NCI-H82 treated with DMSO at 0.1 percent for 48 hours (cell line): Measurements from ENCODE around the gene PPP2R3B.

Experiments
- DNase-seq: peaks from one replicate; lab custom pipeline; 2025; ENCODE audit not compliant: unreplicated experiment; lab: John Stamatoyannopoulos, UW

The PPP2R3B gene

DNA sequence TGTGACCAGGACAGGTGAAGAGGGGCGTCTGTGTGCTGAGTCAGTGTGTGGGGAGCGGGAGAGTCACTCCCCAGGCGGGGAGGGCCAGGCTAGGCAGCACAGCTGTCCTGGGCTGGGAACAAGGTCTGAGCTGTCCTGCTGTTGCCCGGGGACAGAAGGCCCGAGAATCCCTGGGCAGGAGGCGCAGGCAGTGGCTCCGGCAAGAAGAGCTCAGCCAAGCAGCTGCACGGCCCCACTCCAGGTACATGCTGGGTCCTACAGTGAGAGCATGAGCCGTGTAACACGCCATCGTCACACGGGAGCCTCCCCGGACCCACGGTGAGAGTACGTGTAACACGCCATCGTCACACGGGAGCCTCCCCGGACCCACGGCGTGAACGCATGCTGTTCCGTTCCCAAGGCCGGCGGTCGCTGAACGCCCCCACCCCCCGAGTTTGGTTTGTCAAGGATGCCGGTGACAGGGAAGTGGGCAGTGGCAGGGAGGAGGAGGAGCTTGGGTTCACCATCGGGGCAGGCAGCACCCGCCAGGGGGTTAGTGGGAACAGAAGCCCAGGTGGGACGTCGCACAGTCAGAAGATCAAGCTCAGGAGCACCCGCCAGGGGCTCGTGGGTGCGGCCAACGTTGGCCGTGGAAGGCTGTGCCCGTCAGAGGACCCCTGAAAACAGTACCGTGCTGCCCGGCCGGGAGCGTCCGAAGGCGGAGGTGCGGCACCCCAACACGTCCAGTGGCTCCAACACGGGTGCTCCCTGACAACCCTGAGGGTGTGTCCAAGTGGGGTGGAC lies 15.6 kb downstream of the PPP2R3B start:
- no peak for DNase-seq

DNA sequence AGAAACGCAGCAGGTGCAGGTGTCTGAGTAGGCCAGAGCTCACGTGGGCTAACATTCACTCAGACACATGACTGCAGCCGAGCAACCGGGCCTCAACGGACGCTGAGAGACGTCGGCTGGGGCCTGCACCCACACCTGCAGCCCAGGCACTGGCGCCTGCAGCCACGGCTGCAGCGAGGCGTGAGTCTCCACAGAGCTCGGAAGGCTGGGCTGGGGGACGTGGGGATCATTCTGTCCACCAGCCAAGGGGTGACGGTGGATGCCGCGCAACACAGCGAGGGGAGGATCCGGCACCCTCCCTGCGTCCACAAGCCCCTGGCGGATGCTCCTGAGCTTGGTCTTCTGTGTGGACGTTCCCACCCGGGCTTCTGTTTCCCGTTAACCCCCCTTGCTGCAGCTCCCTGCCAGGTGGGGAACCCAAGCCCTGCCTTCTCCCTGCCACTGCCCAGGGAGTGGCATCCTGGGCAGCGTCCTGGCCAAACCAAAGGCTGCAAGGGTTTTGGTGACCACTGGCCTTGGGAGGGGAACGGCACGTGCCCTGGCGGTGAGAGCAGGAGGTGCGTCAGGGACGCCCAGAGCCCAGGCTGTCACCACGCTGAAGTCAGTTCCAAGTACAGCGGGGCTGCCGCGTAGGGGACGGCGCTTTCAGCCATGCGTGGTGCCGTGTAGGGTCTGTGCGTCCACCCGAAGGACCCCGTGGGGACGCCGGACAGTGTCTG lies 16.3 kb downstream of the PPP2R3B start:
- DNase-seq = no peak

DNA sequence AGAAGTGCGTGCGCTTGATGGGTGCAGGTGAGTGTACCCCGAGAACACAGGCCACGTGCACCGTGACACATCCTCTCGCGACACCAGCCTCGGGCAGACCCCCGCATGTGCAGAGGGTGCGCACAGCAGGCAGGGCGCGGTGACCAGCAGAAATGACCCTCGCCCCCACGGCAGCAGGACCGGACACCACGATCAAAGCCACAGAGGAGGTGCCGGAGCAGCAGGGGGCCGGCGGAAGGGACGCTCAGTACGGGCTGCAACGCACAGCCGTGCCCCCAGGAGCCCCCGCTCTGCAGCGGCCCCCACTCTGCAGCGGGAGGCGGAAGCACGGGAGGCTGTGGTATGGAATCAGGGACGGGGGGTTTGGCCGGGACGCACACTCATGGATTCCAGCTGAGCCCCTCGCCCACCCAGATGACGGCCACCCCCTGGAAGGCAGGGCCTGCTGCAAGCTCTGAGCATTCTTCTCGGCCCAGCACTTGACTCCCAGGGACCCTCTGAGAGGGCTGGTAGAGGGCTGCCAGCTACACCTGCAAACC lies 17.1 kb downstream of the PPP2R3B start:
- no peak for DNase-seq

DNA sequence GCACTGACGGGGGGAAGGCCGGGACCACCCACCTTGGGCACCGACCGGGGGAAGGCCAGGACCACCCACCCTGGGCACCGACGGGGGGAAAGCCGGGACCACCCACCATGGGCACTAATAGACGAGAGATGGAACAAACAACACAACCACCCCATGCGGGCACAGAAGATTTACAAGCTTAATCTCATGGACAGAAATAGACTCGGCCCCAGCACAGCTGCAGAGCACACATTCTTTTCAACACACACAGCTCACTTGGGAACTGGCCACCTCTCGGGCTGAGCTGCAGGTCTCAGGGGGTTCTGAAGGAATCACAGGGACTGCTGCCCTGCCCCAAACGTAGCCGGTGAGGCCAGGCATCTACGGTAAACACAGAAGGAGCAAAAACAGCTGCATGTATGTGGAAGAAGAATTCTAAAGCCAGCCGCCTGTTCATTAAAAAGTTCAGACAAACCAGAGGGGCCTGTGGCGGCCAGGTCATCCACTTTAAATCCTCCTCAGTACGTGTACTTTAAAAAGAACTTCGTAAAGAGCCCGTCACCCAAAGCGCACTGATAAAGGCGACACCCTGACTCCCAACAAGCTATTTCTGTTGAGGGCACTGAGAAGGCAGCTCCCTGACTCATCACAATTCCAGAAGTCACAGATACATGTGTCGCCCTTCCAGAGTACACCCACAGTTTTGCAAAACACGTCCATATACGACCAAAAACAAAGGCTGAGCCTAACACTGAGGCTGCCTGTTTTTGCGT lies 17.7 kb downstream of the PPP2R3B start:
- DNase-seq = no peak

DNA sequence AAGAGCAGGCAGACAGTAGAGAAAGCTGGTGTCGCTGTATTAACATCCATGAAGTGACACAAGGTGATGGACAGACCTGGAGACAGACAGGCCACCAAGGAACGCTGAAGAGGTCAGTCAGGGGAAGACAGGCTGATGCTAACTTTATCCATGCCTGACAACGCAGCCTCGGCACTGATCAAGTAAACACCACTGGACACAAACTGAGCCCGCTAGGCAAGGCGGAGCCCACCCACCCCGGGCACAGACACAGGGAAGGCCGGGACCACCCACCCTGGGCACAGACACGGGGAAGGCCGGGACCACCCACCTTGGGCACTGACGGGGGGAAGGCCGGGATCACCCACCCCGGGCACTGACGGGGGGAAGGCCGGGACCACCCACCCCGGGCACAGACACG lies 18.8 kb downstream of the PPP2R3B start:
- no peak for DNase-seq

DNA sequence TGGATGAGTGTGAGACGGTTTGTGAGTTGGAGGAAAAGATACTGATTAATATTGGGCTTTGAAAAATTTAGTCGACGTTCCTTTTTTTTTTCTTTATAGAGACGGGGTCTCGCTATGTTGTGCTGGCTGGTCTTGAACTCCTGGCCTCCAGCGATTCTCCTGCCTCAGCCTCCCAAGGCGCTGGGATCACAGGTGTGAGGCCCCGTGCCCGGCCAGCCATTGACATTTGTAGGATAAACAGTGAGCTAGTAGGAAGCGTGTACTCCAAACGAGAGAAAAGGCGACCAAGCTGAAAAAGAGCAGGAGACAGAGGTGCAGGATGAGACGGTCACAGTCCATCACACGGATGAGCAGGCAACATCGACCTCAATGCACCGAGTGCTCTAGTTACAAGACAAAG lies 19.4 kb downstream of the PPP2R3B start:
- DNase-seq = no peak

DNA sequence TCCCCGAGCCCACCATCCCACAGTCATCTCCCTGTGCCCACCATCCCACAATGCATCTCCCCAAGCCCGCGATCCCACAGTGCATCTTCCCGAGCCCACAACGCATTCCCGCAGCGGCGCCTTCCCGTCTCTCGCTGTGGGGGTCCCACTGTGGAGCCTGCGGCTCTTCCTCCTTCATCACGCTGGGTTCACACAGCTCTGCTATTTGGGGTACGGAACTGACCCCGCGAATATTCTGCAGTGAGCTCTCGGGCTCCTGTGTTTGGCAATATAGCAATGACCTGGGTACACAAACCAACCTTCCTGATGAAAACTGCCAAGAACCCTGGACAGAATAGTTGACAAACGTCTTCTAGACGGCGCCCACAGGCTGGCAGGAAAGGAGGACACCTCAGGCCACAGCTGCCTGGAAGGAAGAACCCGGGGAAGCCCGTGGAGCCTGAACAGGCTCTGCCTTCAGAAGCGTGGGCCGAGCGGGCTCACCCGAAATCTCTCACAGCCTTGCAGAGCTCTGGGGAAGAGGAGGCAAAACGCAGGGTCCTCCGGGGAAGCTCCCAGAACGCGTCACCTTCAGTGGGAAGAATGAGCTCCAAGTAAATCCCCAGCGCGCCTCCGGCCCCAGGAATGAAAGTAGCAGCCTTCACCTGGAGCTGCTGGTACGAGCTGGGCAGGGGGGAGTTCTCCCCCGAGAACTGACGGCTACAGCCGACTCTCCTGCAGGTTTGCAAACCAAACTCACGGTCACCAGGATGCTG lies 22.9 kb downstream of the PPP2R3B start:
- no peak for DNase-seq

DNA sequence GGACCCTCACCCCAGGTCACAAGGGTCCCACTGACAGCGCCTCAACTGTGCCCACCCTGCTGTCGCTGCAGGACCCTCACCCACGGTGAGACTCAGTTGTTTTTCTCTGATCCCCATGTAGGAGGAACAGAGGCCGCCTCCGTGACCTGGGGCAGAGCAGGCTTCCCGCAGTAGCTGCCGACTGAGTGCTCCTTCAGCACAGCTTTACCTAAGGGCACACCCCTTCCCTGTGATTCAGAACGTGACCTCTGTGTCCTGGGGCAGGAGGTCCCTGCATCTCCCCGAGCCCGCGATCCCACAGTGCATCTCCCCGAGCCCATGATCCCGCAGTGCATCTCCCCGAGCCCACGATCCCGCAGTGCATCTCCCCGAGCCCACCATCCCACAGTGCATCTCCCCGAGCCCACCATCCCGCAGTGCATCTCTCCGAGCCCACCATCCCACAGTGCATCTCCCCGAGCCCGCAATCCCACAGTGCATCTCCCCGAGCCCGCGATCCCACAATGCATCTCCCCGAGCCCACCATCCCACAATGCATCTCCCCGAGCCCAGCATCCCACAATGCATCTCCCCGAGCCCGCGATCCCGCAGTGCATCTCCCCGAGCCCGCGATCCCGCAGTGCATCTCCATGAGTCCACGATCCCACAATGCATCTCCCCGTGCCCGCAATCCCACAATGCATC lies 23.6 kb downstream of the PPP2R3B start:
- DNase-seq = no peak

DNA sequence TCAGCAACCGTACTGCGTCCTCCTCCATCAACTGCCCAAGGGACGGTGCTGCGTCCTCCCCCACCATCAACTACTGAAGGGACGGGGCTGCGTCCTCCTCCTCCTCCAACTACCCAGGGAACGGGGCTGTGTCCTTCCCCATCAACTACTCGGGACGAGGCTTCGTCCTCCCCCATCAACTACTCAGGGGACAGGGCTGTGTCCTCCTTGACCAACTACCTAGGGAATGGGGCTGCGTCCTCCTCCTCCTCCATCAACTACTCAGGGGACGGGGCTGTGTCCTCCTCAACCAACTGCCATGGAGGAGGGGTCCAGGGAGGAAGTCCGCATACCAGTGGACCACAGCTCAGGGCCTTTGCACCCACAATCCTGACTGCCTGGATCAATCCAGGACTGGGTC lies 24.4 kb downstream of the PPP2R3B start:
- DNase-seq = no peak

DNA sequence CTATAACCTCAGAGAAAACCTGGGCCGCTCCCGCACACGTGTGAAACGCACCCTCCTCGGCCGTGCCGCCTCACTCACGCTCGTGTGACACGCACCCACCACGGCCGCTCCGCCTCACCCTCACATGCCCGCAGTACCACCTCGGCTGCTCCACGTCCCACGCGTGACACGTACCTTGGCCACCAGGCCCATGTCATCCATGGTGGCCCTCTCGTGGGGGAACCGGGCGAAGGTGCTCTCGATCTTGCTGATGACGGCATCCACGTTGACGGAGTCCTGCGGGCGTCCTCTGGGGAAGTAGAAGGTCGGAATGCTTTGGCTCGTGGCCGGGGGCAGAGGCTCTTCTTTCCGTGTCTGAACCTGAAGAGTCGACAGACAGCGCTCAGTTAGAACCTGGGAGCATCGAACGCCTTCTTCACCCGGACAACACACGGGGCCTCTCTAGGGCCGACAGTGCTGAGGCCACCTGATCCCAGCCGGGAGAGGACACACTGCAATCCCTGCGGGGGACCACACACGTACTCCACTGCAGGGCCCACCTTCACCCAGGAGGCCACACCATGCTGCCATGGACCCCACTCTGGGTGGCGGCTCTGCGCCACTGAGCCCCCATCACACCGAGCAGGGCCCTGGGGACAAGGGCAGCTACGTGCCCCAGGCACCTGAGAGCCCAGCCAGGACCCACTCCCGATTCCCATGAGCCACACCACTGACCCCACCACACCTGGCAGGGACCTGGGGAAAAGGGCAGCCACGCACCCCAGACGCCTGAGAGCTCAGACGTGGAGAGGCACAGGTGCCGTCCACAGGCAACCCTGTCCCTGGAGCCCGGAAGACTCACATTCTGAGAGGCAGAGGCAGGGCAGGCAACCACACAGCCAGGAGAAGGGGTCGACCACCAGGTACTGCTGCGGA lies 25.2 kb downstream of the PPP2R3B start:
- DNase-seq = no peak

DNA sequence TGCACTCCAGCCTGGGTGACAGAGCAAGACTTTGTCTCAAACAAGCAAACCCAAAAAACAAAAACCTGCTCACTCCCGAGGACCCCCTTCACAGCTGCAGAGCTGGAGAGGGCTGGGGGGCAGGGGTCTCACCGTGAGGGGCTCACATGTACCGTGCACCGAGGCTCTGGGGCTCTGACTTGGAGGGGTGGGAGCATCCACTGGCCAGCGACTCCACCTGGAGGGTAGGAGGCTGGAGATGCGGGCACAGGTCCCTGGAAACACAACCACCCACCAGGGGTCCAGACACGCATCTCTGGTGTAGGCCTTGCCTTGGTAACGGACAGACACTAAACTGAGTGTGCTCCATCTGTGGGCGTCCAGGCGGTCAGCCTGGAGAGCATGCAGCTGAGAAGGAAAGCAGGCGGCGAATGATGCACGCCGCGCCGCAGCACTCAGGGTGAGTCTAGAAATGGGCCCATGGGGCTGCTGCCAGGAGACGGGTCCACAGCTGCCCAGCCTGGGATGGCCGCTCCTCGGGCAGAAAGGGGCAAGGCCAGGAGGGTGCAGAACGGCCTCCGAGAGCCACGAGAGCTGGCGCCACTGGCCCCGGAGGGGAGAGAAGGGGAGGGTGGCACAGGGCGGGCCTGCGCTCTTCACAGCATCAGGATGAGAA lies 26.1 kb downstream of the PPP2R3B start:
- DNase-seq = no peak

DNA sequence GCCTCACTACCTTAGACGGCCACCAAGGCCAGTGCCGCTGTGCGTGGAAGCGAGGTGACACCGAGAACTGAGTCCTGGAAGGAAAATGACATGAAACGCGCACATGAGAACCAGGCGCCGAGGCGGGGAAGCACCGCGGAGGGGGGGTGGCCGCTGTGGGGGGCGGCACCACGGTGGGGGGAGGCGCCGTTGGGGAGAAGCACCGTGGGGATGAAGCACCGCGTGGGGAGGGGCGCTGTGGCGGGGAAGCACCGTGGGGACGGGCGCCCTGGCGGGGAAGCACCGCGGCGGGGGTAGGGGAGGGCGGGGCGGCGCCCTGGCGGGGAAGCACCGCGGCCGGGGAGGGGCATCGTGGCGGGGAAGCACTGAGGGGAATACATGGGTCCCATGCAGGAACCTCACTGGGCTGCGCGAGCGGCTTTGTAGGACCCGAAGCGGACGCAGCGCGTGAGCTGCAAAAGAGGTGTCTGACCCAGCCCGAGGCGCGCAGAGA lies 28.0 kb downstream of the PPP2R3B start:
- no peak for DNase-seq

DNA sequence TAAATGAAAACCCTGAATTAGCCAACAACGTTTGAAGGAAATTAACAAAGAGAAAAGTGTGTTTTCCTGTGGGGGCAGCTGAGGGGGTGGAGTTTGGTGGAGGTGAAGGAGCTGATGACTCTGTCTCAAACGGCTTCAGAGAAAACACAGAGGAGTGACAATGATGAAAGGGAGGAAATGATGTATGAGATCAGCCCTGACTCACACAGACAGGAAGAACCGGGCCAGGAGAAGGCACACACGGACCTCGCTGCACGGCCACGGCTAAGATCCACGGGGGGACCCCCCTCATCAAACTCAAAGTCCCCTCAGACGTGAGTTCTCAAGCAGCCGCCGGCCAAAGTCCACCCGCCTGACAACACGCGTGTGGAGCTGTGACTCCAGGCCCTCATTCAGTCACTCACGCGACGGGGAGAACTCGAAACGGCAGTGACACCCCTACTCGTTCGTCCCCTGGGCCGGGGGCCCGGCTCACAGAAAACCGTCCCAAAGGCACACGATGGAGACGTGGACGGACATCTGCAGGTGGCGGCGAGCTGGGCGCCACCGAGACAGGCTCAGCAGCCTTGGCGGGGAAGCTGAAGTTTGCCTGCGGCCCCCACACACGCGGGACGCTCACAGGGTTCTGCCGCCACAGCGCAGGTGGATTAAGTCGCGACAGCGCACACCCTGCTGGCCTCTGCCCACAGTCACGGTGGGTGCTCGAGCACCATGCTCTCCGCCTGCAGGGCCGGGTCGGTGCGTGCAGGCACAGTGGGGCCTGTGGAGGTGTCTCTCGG lies 28.8 kb downstream of the PPP2R3B start:
- no peak for DNase-seq

DNA sequence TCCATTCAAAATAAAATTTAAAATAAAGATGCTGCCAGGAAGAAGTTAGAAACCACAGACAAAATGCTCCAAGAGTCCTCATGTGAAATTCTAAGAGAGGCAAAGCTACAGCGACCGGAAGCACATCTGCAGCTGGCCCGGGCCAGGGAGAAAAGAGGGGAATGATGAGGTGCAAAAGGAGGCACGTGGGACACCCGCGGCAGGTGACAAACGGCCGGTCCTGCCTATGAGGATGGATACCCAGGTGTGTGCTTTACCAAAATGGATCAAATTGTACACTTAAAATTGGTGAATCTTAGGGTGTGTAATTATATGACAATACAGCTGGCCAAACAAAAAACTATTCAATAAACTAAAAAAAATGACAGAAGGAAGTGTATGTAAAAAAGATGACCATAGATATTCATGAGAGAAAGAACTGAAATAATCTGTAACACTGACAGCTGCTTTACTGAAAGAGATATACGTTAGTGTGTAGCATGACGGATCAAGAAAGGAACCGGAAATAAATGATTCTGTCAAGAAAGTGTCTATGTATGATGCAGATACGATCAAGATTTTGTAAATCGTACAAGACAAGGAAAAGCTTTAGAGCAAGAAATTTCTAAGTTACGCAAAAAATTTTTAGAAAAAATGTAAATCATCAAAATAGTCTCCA lies 29.5 kb downstream of the PPP2R3B start:
- no peak for DNase-seq

DNA sequence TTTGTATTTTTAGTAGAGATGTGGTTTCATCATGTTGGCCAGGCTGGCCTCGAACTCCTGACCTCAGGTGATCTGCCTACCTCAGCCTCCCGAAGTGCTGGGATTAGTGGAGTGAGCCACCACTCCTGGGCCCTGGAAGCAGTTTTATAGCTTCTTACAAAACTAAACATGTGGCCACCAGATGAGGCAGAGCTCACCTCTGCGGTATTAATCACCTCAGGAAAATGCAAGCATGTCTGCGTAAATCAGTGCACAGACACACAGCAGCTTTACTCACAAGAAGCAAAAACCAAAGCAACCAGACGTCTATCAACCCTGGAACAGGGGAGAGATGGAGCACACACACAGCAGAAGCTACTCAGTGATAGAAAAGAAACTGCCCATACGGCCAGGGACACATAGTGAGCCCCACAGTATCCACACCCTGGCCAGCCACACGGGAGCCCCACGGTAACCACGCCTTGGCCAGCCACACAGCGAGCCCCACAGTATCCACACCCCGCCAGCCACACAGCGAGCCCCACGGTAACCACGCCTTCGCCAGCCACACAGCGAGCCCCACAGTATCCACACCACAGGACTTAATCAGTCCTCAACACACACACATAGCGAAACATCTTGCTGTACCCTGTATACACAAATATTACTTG lies 30.2 kb downstream of the PPP2R3B start:
- no peak for DNase-seq

DNA sequence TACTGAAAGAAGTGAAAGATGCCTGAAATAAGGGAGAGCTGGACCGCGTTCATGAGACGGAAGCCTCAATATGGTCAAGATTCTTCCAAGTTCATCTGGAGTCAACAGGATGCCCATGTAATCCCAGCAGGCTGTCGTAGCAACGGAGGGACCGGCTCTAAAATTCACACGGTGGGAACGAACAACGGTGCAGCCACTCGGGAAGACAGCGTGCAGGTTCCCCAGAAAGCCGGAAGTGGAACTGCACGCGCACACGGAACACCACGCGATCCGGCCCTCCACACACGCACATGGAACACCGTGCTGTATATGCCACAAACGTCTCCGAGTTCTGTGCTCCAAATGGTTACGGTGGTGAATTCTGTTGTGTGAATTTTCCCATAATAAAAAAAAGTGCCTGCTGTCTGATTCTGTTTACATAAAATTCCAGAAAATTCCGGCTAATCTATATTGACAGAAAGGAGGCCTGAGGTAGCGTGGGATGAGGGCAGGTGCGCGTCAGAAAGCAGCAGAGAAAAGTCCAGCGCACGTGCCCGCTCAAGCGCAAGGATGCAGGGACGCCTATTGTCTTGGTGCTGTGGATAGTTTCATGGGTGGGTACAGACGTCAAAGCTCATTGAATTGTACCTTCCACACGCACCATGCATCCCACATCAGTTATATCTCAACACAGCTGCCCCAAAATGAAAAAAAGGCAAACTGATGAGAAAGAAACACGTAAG lies 31.2 kb downstream of the PPP2R3B start:
- DNase-seq = no peak
